ENCODE results near the gene APOD. TPM values are rescaled to one million over a fixed set of nuclear protein-coding genes. Genes with fewer than 3 reads are reported as not detected.

Gene APOD
- 0.86 to 1.1 TPM (median 0.97 TPM) in 5 replicates for total RNA-seq (2022; extraction: Qiagen RNA extraction)

DNA sequence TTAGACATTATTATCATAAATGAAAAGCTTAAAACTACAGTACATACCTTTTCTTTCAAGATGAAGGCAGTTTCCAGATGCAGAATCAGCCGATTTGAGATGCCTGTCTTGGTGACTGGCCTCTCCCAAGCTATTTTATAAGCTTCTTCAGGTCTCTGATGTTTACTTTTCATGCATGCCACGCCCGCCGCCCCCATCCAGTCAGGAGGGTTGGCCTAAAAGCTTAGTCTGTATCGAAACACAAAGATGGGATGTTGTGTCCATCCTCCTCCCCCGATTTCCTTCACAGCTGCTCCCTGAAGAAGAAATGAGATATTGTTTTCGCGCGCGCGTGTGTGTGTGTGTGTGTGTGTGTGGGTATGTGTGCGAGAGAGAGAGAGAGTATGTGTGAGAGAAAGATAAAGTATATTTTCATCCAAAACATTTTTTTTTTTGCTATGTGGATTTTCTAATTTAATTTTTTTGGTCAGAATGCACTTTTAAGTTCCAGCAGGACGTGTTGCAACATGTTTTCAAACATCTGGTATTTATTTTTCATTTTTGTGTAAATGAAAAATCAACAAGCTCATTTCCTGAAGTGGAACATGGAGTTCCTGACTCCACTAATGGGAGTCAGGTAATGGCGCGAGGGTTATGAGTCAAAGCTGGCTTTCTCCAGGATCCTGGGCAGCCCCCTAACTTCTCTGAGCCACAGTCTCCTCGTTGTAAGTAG, at the start of gene APOD:
TSS of gene APOD (minus strand) at position 110 of the 712 bp plus-strand sequence. CDS start 4,479 bp downstream, outside the sequence.

DNA sequence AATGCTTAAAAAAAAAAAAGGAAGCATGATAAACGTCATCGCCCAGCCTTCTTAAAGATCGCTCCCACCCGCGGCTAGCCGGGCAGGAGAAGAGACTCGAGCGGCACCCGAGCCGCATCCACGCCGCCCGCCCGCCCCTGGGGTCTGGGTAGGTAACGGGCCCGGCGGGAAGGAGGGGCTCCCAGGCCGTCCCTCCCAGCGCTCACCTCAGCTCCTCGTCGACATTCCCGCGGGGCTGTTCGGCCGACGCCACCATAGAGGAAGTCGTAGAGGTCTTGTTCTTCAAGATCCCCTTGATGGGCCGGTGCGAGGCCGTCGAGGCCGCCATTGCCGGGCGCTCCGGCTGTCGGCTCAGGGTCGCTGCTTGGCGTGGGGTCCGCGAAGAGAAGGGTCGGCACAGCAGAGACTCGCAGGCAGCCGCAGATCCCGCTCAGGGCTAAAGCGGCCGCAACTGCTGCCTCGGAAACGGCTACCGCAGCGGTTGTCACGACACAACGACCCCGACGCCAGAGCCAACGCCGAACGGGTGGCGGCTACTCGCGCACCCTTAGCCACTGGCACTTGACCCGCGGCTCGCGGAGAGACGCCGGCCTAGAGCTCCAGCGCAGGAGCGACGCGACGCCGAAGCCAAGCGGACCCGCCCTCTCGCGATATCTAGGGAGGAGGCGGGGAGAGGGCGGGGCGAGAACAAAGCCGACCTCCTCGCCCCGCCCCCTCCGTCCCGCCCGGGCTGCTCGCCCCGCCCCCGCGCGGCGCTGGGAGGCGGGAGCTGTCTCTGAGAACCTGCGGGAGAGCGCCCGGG, 40.8 kb downstream of the APOD start, which contains the start of gene PPP1R2:
TSS of gene PPP1R2 (minus strand) at position 628 of the 802 bp plus-strand sequence. CDS start at position 328, 300 bp downstream.

Other genes with a start within 250 kb of the APOD start
- gene ACAP2, start 140.9 kb downstream of the APOD start, total RNA-seq (2022; extraction: Qiagen RNA extraction): 5.2 to 8.6 TPM (median 7.4 TPM) in 5 replicates
- 17.4 to 22.4 TPM (median 18.5 TPM) in 5 replicates for gene PPP1R2, start 40.6 kb downstream of the APOD start, total RNA-seq (2022; extraction: Qiagen RNA extraction)
- gene MUC20, start 137.0 kb upstream of the APOD start, total RNA-seq (2022; extraction: Qiagen RNA extraction): 0.38 to 1.3 TPM (median 0.54 TPM) in 5 replicates
- 0.05 to 0.07 TPM in 2 of 5 replicates, not detected in the others for gene MUC4, start 228.0 kb upstream of the APOD start, total RNA-seq (2022; extraction: Qiagen RNA extraction)